Pancreas (tissue), 10 donors: ENCODE results near the gene KPNA1. TPM values are rescaled to one million over a fixed set of nuclear protein-coding genes. Genes with fewer than 3 reads are reported as not detected.
"Not testable (repeated sequence)": the region's sequence is repeated elsewhere in the genome, so short reads cannot be mapped to it uniquely, and the experiment has no call there.

Experiments used
- ATAC-seq, 4 donors: fragments of 200-7000 bp; cut with Tn5 transposase; one replicate each; pipeline versions ENCODE4 v1.8.0 to v1.9.1; 2020; ENCODE audit warnings: mild to moderate bottlenecking in 4 of 4, moderate library complexity in 4 of 4
- DNase-seq, 6 donors: peaks; one replicate each; pipeline ENCODE4 v3.0.0-alpha.2; 2020
- FAIRE-seq: peaks from 2 replicates; lab custom pipeline; 2012; peaks lifted over from hg19 to GRCh38; lab: Jason Lieb, UNC
- H3K27ac ChIP-seq, 4 donors: fragments of 200-600 bp; sonication (generic); 1 replicate in 3 of 4; 2 replicates in 1 of 4; pipeline versions ENCODE4 v1.5.0 to v1.8.0; 2020
- H3K27me3 ChIP-seq, 4 donors: fragments of 200-600 bp; one replicate each; pipeline ENCODE4 v1.8.0; 2021
- H3K36me3 ChIP-seq, 3 donors: fragments of 200-600 bp; sonication (generic) in 1 of 3; one replicate each; pipeline versions ENCODE4 v1.5.0 to v1.8.0; 2020 to 2021
- H3K4me1 ChIP-seq, 3 donors: fragments of 200-600 bp; one replicate each; pipeline ENCODE4 v1.8.0; 2021
- H3K4me3 ChIP-seq, 4 donors: fragments of 200-600 bp; sonication (generic) in 2 of 4; one replicate each; pipeline versions ENCODE4 v1.5.0 to v1.8.0; 2020 to 2021
- H3K9me3 ChIP-seq, 4 donors: fragments of 200-600 bp; one replicate each; pipeline ENCODE4 v1.8.0; 2021
- WGBS, 2 donors: extraction: QIAGEN DNeasy Blood & Tissue Kit; methylation state at CpG; one replicate each; pipeline ENCODE4 v1.1.7; 2013; 5-methylcytosine and 5-hydroxymethylcytosine counted together
- intact Hi-C, 3 donors: fragments of 100-400 bp; cut with DNase I; formaldehyde crosslinking; loops; one replicate each; pipeline versions ENCODE4 v1.11.1 to v1.14.2; 2022
- polyA plus RNA-seq, 2 donors: library from polyadenylated mRNA; stranded (reverse); fragments of 200-250 nt; gene quantifications; one replicate each; pipeline ENCODE4 v1.2.3, GENCODE V29; 2013
- total RNA-seq, 6 donors: library from RNA; stranded (reverse); fragmentation: NEBNext Ultra II Directional in 4 of 6; extraction: Animal tissue kit (Norgen Biotek cat#: 25700) in 4 of 6; gene quantifications; one replicate each; pipeline versions ENCODE4 v1.2.1 to v1.2.4, GENCODE V29; 2021 to 2023
- TF ChIP-seq, protein P1 (sequence below), 4 donors: fragments of 200-600 bp; sonication (generic) in 3 of 4; IDR thresholded peaks; one replicate each; pipeline versions ENCODE4 v1.5.0 to v1.8.0; 2021; ENCODE audit warnings: antibody characterized with exemption in 4 of 4
- donor health status: healthy with polysubstance abuse.
- donor health status: DM: no; HTN: no; CAD: no; lungs with moderate emphysema.
- donor health status: DM: no; HTN: no; CAD: no.
- donor health status: control.
- donor health status: control.
- donor health status: Bipolar disorder and iron deficiency.
- donor health status: DM: yes; HTN: yes; CAD: no.
- donor health status: DM: no; HTN: no; CAD: no.
- donor health status: DM: no; HTN: no; CAD: no.
- donor health status: DM: yes; HTN: yes; CAD: no.

Gene KPNA1
- total and polyA plus RNA-seq, 8 donors = 5.7 to 35.1 (median 21.8) TPM

DNA sequence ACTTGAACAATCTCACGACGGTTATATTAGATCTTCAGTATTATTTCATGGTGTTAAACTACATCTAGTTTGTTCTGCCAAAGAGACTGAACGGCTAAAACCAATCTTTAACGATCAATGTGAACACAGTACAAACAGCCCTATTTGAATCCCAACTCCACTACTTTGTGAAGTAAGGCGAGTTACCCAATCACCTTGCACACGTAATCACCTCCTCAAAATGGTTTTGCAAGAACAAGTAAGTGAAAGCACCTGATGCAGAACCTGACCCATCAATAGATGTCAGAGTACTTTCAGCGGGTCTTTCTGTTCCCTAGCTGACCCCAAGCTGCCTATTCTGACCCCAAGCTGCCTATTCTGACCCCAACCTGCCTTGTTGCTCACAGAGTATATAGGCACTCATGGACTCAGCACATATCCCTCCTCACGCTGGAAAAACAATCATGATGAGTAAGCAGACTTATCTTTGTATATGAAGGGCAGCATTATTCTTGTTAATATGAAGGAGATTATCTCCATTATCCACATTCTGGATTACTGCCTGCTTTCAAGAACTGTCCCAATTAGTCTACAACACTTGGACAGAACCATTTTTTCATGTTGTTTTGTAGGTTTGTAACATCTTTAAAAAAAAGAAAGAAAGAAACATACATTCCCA lies 3.7 kb downstream of the KPNA1 start:
- H3K36me3 ChIP-seq = no peaks in the 10 kb centered on the region
- no peaks in the 10 kb centered on the region for H3K27me3 ChIP-seq
- H3K9me3 ChIP-seq = no peaks in the 10 kb centered on the region
- ATAC-seq = no peak
- 50 to 51% methylated on average over 8 of the region's 8 CpGs for WGBS, 2 donors
- no peak for DNase-seq
- no peak overlapping the region for H3K4me3 ChIP-seq
- TF ChIP-seq, protein P1, sequence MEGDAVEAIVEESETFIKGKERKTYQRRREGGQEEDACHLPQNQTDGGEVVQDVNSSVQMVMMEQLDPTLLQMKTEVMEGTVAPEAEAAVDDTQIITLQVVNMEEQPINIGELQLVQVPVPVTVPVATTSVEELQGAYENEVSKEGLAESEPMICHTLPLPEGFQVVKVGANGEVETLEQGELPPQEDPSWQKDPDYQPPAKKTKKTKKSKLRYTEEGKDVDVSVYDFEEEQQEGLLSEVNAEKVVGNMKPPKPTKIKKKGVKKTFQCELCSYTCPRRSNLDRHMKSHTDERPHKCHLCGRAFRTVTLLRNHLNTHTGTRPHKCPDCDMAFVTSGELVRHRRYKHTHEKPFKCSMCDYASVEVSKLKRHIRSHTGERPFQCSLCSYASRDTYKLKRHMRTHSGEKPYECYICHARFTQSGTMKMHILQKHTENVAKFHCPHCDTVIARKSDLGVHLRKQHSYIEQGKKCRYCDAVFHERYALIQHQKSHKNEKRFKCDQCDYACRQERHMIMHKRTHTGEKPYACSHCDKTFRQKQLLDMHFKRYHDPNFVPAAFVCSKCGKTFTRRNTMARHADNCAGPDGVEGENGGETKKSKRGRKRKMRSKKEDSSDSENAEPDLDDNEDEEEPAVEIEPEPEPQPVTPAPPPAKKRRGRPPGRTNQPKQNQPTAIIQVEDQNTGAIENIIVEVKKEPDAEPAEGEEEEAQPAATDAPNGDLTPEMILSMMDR (IDR thresholded peaks at IDR 0.05) = no peak
- no peak for FAIRE-seq
- no peak overlapping the region for H3K27ac ChIP-seq
- intact Hi-C loops = no loop called here
- peaks cover 11 to 38% (median 34%) of the 10 kb centered on the region in 3 donors for H3K4me1 ChIP-seq

DNA sequence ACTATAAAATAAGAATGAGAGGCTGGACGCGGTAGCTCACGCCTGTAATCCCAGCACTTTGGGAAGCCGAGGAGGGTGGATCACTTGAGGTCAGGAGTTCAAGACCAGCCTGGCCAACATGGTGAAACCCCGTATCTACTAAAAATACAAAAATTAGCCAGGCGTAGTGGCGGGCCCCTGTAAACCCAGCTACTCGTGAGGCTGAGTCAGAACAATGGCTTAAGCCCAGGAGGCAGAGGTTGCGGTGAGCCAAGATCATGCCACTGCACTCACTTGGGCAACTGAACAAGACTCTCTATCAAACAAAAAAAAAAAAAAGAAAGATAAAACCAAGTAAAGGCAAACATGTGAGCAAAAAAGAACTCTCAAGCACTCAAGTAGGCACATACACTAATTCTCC lies 5.8 kb downstream of the KPNA1 start:
- H3K27me3 ChIP-seq, H3K4me3 ChIP-seq, FAIRE-seq, H3K27ac ChIP-seq, H3K9me3 ChIP-seq, intact Hi-C loops, H3K36me3 ChIP-seq: not testable (repeated sequence)
- H3K4me1 ChIP-seq = peaks cover 16 to 49% (median 34%) of the 10 kb centered on the region in 3 donors
- WGBS, 2 donors = 55 to 57% methylated on average over 9 of the region's 9 CpGs
- peak in 4 of 6 donors; percentile 41 to 64 (median 62) for DNase-seq
- ATAC-seq = peak; percentile 71 to 83 (median 80)

DNA sequence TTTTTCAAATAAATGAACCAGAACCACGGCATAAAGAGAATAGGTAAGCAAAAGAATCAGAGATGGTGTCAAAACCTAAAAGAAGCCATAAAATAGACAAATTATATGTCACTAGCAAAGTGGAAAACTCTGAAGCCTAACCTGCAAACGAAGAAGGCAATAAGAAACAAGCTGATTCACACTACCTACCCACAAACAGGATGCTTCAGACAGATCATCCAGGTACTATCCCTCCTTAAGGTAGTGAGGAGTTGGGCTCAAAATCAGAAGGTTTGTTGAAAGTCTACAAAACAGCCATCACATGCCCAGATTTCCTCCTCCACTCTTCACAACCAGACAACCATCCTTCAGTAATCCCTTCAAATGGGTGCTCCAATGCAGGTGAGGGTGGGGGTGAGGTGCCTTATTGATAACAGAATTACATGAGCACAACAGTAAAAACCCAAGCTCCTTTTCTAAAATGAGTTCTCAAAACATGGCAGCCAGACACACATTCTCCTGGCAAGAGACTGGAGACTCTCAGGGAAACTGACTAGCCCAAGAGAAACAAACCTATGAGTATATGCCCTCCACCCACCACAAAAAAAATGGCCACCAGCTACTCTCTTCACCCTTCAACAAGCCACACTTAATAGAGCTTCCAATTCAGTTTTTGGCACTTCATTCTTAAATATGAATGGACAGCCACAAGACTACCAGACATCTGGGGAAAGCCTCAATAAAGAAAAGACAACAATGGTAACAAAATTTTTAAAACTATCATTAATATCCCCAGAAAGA lies 6.4 kb downstream of the KPNA1 start:
- no peak overlapping the region for H3K4me3 ChIP-seq
- ATAC-seq (no peak), FAIRE-seq (no peak), DNase-seq (no peak)
- H3K27me3 ChIP-seq = no peaks in the 10 kb centered on the region
- TF ChIP-seq, protein P1 (IDR thresholded peaks at IDR 0.05) = no peak
- no peaks in the 10 kb centered on the region for H3K36me3 ChIP-seq
- H3K27ac ChIP-seq = no peak overlapping the region
- no peaks in the 10 kb centered on the region for H3K9me3 ChIP-seq
- peaks cover 11 to 47% (median 34%) of the 10 kb centered on the region in 3 donors for H3K4me1 ChIP-seq
- intact Hi-C loops = no loop called here
- WGBS, 2 donors = 89 to 90% methylated on average over 2 of the region's 2 CpGs

DNA sequence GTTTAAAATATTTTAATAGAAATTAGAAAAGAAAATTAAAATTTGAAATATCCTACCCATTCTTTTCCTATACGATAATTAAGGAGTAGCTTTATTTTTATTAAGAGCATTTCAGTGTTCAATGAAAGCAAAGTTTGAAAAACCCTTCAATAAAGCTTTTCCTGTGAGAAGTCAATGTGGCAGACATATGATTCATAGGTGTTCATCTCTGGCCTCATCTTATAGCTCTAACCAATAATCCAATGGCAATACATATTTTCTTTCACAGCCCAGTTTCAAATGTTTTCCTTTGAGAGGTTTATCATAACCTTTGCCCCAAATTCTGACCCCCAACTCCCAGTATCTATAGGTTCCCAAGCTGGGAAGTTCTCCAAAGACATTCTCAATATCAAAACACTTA lies 8.3 kb downstream of the KPNA1 start:
- ATAC-seq (no peak), FAIRE-seq (no peak), DNase-seq (no peak)
- no peak overlapping the region for H3K27ac ChIP-seq
- 91 to 97% methylated on average over 1 of the region's 1 CpG for WGBS, 2 donors
- intact Hi-C loops = no loop called here
- H3K36me3 ChIP-seq = no peaks in the 10 kb centered on the region
- H3K27me3 ChIP-seq = no peaks in the 10 kb centered on the region
- H3K9me3 ChIP-seq = no peaks in the 10 kb centered on the region
- H3K4me1 ChIP-seq = peaks cover 12 to 29% (median 23%) of the 10 kb centered on the region in 3 donors
- no peak overlapping the region for H3K4me3 ChIP-seq
- TF ChIP-seq, protein P1 (IDR thresholded peaks at IDR 0.05) = no peak

DNA sequence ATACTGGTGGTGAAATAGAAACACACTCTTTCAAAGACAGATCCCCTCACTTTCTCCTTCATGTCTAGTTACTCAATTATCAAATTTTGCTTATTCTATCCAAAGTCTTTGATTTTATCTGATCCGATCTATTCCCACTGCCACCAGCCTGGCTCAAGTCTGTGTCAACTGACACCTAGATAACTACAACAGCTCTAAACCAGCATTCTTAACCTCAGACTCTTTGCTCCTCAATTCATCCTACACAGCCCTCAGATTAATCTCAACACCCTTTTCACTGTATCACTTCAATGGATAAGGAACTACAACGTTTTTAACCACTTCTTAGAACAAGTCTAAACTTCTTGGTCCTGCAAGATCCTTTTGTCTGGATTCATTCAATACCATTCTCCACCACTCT lies 9.1 kb downstream of the KPNA1 start:
- TF ChIP-seq, protein P1 (IDR thresholded peaks at IDR 0.05) = no peak
- H3K4me1 ChIP-seq = peaks cover 12 to 21% (median 15%) of the 10 kb centered on the region in 3 donors
- intact Hi-C loops = no loop called here
- no peak overlapping the region for H3K27ac ChIP-seq
- DNase-seq = no peak
- H3K4me3 ChIP-seq = no peak overlapping the region
- no peak for ATAC-seq
- no peaks in the 10 kb centered on the region for H3K36me3 ChIP-seq
- H3K27me3 ChIP-seq = no peaks in the 10 kb centered on the region
- H3K9me3 ChIP-seq = no peaks in the 10 kb centered on the region
- WGBS, 2 donors = 31 to 35% methylated on average over 2 of the region's 2 CpGs
- FAIRE-seq = no peak
